Measurements from ENCODE around the gene COL9A1.
A peak's percentile ranks its signal among the peaks of the same experiment; 100 is the strongest.
"Not testable (repeated sequence)": the region's sequence is repeated elsewhere in the genome, so short reads cannot be mapped to it uniquely, and the experiment has no call there.

COL9A1 gene

DNA sequence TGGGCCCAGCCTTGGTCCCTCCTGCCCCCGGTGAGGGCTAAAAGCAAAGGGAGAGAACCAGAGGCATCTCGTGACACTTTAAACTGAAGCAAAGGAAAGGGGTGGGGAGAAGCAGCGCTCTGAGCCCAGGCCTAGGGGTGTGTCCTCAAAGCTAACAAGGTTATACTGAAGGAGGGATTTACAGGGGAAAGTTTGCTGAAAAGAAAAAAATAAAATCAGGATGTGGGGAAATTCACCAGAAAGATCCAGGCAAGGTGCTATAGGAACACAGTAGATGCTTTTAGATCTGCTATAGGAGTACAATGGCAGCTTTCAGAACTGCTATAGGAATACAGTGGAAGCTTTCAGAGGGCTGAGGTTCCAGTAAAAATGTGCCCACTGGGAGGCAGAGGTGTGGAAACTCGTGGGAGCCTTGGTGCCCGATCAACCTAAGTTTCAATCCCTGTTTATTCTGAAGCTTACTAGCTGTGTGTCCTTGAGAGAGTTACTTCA is at the start of gene COL9A1:
Gene COL9A1, minus strand, starts transcription at position 51 of the 492 bp plus-strand sequence. CDS start 160 bp downstream, outside the sequence.
- no peak for DNase-seq

GRCh38 chr6:70351461-70351860 is 48.6 kb upstream of the COL9A1 start:
- DNase-seq, result no peak

GRCh38 chr6:70345619-70346018 is 42.7 kb upstream of the COL9A1 start:
- no peak for DNase-seq

- DNase-seq, result no peak
These were observed 40.4 kb upstream of the COL9A1 start for GRCh38 chr6:70343313-70343712.

DNA sequence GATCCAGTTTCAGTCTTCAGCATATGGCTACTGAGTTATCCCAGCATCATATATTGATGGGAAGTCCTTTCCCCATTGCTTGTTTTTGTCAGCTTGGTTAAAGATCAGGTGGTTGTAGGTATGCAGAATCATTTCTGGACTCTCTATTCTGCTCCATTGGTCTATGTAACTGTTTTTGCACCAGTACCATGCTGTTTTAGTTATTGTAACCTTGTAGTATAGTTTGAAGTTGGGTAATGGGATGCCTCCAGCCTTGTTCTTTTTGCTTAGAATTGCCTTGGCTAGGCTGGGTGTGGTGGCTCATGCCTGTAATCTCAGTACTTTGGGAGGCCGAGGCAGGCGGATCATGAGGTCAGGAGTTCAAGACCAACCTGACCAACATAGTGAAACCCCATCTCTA is 36.9 kb upstream of the COL9A1 start:
- DNase-seq, result not testable (repeated sequence)

- DNase-seq, result no peak
These were observed 35.9 kb upstream of the COL9A1 start for GRCh38 chr6:70338775-70339174.

- no peak for DNase-seq
These were observed 34.8 kb upstream of the COL9A1 start for GRCh38 chr6:70337743-70338105.

DNA sequence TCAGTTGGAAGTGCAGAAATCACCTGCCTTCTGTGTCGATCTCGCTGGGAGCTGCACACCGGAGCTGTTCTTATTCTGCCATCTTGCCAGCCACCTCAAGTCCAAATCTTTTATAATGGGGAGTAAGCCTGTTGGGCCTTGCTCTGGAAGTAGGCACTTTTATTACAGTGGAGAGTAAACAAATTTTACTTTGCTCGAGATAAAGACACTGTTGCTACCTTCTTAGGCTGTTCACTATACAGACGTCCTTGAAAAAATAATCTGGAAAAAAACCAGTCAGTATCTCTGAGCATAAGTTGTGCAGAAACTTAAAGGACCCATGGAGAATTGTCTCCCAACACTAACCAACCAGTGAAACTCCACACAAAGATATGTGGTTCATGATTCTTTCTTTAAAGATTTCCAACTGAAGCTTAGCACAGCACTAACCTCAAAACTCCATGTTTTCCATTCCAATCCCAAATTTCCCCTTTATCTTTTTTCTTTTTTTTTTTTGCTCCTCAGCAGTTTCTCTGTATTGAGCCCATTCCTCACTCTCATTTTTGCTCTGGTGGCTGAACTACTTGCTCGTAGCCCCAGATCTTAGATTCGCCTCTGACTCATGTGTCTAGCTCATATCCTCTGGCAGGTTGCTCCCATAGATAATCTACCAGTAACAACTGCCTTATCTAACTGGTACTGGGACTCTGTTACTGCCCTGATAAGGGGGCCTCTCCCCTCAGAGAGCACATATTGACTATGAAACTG is 34.3 kb upstream of the COL9A1 start:
- DNase-seq, result no peak

GRCh38 chr6:70327036-70327435 is 24.2 kb upstream of the COL9A1 start:
- no peak for DNase-seq

- no peak for DNase-seq
These were observed 22.1 kb upstream of the COL9A1 start for GRCh38 chr6:70325009-70325408.

DNA sequence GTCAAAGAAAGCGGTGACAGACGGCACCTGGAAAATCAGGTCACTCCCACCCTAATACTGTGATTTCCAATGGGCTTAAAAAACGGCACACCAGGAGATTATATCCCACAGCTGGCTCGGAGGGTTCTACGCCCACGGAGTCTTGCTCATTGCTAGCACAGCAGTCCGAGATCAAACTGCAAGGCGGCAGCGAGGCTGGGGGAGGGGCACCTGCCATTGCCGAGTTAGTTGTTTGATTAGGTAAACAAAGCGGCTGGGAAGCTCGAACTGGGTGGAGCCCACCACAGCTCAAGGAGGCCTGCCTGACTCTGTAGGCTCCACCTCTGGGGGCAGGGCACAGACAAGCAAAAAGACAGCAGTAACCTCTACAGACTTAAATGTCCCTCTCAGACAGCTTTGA is 14.9 kb upstream of the COL9A1 start:
- not testable (repeated sequence) for DNase-seq

GRCh38 chr6:70315079-70315751 is 12.3 kb upstream of the COL9A1 start:
- DNase-seq, result no peak

DNA sequence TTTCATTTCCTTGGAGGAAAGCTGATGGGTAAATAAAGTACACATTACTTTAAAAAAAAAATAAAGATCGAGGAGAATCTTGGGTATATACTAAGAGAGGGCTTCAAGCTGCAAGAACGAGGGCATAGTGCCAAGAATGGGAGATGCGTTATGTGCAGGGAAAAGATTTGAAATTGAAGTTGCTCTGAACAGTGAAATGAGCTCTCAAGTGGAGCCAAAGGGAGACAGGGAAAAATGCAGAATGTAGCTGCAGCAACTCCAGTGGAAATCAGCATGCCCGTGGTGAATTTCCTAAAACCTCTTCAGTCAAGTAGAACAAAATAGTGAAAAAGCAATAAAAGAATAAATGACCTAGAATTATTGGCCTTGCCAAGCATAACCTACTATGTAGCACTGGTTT is 11.4 kb upstream of the COL9A1 start:
- DNase-seq, result no peak

DNA sequence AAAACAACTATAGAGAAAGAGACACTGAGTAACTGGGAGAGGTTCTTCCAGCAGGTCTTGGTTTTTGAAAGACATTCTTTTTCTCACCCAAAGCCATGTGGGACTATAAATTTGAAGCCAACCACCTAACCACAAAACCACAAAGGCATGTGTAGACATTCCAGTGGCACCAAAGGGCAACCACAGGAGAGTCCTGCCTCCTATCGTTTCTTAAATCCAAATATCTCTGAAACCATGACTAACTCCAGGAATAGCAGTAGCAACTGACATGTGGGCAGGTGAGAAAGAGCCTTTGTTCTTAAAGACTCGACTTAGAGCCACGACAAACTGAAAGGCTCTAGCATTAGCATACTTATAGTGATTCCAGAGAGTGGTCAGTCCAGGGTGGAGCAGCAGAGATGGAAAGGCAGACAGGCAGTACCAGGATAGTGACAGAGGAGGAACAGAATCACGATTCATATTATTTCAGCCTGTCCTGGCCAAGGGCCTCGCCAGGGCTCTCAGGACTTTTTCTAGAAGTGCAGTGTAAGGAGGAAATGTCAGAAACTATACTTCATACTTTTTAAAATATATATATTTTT is 9.4 kb upstream of the COL9A1 start:
- DNase-seq, result no peak

DNA sequence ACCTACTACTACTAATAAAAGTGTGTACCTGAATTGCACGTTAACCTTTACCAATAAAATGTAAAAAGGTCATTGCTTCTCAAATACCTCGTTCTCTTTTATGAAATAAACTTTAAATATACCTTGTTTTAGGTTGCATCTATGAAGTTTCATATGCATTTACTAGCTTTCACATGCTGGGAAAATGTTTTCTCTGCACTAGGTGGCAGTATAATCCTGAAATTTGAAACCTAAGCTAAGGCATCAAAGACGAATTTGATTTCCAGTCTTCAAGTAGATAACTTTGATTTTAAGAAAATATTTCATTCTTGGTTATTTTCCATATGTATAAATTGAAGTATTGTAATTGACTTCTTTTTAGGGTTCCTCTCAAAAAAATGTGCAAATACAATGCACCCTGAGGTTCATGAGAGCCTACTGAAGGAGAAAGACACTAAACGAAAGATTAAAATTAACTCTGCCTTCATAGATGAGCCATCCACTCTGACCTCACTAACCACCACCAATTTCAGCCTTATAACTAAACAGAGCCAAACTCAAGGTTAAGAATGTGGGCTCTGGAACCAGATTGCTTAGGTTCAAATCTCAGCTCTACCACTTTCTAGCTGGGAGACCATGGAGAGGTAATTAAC is 7.3 kb upstream of the COL9A1 start:
- peak; percentile 1 for DNase-seq

DNA sequence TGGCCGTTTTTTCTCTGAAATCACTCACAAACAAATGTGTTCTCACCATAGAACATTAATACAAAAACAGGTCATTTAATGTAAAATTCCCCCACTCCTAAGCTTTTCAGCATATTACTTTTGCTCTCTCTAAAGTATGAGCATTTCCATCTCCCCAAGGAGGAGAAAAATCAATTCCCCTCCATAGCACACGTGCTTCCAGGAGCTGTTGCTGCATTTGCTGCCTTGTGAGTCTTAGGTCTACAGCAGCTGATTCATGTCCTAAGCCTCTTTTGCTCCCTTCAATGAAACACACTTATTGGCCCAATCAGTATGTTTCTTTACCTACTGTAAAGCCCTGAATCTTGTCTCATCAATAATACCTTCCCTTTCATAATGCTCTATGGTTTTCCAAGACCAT is 6.4 kb upstream of the COL9A1 start:
- no peak for DNase-seq

DNA sequence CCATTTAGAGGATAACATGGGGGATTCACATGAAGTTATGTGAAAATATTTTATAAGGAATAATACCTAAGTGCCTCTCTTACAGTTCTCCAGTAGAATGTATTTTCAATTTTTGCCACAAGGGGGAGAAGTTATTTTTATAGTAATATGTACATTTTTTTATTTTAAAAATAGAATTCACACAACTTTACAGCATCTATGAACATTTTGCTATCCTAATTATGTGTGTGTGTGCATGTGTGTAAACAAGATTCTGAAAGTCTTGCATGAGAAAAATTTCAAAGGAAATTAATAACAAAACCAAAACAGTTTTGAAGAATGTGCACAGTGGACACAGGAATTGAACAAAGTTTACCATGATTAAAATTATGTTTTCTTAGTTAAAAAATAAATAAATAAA is 5.3 kb upstream of the COL9A1 start:
- not testable (repeated sequence) for DNase-seq

- DNase-seq, result no peak
These were observed 4.1 kb upstream of the COL9A1 start for GRCh38 chr6:70307008-70307407.

- no peak for DNase-seq
These were observed 1.7 kb upstream of the COL9A1 start for GRCh38 chr6:70304616-70305015.

- no peak for DNase-seq
These were observed 3.4 kb downstream of the COL9A1 start for GRCh38 chr6:70299456-70299855.

DNA sequence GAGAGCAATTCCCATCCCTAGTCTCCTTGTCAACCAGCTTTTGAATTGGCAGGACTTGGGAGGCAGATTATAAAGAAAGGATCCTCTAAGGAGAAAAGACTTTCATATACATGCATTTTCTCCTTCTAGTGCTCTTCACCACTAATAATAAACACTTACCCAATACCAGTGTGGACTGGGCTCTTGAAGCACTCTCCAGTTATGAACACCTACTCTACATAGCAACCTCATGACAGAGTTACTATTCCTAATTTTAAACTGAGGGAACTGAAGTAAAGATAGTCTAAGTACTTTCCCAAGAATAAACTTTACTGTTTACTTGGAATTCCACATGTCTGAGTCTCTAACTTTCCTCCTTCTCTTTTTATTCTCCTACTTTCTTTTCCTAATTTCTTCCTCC is 4.8 kb downstream of the COL9A1 start:
- no peak for DNase-seq

- DNase-seq, result no peak
These were observed 10.7 kb downstream of the COL9A1 start for GRCh38 chr6:70292193-70292592.

- no peak for DNase-seq
These were observed 13.6 kb downstream of the COL9A1 start for GRCh38 chr6:70289299-70289698.

DNA sequence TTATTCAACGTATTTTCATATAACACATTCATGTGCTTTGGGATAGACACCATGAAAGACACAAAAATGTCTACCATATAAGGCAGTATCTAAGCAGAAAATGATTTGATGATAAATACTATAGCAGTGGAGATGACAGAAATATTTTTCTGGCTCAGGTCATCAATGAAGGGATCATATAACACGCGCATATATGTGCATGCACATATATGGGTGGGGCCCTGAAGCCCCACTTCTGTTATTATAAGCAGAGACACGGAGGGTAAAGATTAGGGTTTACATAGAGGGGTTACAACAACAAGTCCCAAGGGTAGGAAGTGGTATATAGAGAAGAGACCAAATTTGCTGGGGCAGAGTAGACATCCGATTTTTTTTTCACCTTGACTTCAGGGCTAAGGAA is 16.0 kb downstream of the COL9A1 start:
- no peak for DNase-seq
